Measurements from ENCODE around the gene DOCK4.

The DOCK4 gene

DNA sequence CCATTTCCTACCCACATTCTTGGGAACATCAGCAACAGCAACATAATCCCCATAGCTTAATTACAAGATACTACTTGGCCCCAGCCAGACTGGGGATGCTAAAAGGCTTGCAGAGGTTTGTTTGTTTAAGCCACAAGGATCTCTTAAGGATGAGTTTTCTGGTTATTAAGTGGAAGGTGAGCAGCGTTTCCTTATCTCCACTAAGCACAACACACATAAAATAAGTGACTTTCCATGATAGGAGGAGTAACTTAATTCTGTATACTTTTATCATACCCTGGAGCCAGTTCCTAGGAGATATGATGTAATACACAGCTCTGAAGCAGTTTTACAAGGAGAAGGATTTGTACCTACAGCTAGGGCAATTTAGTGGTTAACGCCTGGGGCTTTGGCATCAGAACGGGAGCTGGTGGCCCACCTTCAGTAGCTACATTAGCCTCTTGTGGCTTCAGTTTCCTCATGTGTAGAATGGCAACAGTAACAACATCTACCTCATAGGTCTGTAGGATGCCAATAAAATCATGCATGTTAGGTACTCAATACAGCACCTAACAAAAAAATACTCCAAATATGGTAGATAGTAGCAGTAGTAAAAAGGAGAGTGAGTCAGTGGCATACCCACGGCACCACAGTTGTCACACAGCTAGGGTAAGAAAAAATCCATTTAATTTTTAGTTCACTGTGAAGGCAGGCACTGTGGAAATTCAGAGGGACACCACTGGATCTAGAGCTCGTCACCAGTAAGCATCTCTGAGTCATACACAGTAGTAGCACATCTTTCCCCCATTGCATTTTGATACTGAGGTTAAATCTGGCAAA lies 55.2 kb downstream of the DOCK4 start:
- no peak overlapping the region for H3K4me3 ChIP-seq (ENCODE audit: low read depth, low read length)
- TF ChIP-seq, protein P1, sequence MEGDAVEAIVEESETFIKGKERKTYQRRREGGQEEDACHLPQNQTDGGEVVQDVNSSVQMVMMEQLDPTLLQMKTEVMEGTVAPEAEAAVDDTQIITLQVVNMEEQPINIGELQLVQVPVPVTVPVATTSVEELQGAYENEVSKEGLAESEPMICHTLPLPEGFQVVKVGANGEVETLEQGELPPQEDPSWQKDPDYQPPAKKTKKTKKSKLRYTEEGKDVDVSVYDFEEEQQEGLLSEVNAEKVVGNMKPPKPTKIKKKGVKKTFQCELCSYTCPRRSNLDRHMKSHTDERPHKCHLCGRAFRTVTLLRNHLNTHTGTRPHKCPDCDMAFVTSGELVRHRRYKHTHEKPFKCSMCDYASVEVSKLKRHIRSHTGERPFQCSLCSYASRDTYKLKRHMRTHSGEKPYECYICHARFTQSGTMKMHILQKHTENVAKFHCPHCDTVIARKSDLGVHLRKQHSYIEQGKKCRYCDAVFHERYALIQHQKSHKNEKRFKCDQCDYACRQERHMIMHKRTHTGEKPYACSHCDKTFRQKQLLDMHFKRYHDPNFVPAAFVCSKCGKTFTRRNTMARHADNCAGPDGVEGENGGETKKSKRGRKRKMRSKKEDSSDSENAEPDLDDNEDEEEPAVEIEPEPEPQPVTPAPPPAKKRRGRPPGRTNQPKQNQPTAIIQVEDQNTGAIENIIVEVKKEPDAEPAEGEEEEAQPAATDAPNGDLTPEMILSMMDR (IDR thresholded peaks at IDR 0.05; ENCODE audit: low read depth, low read length) = no peak

DNA sequence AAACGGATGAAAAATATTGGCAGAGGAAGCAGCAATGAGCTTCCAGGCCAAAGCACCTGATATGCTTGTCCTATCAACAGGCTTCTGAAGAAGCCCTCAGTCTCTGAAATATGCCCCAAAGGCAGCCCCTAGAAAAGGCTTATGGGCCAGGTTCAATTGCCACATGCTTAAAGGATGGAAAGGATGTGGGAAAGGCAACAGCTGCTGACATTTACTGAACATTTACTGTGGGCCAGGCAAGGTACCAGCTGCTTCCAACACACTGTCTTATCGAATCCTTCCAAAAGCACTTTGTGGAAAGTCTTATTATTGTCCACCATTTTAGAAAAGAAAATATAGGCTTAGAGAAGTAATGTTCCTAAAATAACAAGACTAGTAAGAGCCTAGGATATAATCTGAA lies 56.5 kb downstream of the DOCK4 start:
- H3K4me3 ChIP-seq (ENCODE audit: low read depth, low read length) = no peak overlapping the region
- TF ChIP-seq, protein P1 (IDR thresholded peaks at IDR 0.05; ENCODE audit: low read depth, low read length) = no peak

DNA sequence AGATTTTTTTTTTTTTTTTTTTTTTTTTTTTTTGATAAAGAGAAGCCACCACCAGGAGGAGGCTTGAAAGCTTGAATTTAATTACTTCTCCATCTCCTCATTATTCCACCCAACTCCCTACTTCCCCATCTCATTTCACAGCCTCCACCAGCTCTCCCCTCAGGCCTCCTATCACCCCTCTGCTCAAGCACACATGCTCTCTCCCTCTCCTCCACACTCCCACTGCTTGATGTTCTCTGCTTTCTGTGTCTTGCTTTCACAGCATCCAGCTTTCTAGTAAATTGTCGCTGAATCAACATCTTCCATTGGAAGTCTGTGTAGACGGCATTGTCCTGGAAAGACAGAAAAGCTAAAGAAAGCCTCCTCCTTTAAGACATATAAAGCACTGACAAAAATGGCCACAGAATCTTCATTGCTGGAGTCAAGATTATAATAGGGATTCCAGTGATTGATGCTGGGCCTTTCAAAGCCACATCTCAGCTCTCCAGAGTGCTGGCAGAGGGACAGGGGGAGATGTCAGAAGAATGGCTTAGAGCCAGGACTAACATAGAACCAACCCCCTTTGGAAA lies 58.3 kb downstream of the DOCK4 start:
- TF ChIP-seq, protein P1 (IDR thresholded peaks at IDR 0.05; ENCODE audit: low read depth, low read length) = no peak
- H3K4me3 ChIP-seq (ENCODE audit: low read depth, low read length) = no peak overlapping the region

DNA sequence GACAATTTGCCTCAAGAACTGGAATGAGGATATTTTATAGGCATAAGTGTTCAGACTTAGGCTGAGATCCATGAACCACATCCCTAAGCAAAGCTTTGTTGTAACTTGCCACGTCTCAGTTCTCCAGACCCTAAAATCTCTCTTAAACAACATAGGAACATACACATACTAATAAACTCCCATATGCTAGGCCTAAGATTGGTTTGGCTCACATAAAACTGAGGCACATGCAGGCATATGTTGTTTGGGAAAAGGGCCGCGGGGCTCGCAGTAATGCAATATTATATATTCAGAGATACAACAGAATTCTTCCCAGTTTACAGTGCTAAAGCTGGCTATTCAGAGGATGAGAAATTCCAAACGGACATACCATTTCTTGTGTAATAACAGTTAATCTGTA lies 61.0 kb downstream of the DOCK4 start:
- TF ChIP-seq, protein P1 (IDR thresholded peaks at IDR 0.05; ENCODE audit: low read depth, low read length) = no peak
- no peak overlapping the region for H3K4me3 ChIP-seq (ENCODE audit: low read depth, low read length)

DNA sequence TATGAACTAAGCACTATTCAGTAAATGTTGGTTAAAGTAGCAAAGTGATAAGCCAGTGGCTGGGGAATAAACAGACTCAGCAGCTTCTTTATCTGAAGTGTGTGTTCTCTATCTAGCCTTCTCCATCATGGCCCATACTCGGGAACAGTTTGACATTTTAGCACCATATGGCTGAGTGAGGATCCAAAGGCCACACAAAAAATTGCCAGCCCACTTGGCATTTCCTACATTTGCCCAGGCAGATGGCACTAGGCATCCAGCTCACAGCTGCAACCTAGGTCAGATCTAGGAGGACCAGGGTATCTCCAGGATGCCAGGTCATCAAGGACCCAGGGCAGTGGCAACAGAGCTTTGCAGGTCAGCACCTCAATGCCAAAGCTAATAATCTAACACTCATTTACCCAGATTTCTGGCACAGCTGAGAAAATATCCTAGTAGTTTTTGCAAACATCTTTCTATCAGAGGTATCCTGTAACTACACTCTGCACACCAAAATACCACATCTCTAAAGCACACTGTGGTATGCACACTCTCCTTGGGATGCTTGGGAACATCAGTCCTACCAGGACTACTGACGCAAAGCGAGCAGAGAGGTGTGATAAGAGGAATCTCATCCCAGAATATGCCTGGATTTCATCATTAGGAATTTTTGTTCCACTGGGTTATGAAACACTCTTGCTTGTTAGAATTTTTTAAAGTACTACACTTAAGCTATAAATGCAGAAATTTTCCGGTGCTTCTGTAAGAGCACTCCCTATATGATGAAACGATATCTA lies 61.7 kb downstream of the DOCK4 start:
- TF ChIP-seq, protein P1 (IDR thresholded peaks at IDR 0.05; ENCODE audit: low read depth, low read length) = no peak
- H3K4me3 ChIP-seq (ENCODE audit: low read depth, low read length) = peak overlapping the region; percentile 31

DNA sequence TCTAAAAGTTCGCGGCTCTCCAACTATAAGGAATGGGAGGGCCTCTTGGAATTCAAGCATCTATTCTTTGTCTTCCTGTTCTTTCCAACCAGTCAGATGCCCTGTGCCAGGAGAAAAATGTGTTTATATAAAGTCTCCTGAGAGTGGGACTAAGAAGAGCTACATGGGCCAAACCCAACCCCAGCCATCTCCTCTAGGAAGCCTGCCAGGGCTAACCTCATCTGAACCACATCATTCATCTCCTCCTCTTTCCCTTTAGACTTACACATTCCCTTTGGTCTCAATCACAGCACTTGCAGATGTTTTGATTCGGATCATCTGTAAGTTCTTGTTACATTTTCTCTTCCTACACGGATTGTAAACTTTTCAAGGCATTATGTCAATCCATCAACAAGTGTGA lies 62.6 kb downstream of the DOCK4 start:
- TF ChIP-seq, protein P1 (IDR thresholded peaks at IDR 0.05; ENCODE audit: low read depth, low read length) = no peak
- H3K4me3 ChIP-seq (ENCODE audit: low read depth, low read length) = peak overlapping the region; percentile 31

Data from WI38 (cell line).